ENCODE measurements around the gene DCBLD2. TPM values are rescaled to one million over a fixed set of nuclear protein-coding genes. Genes with fewer than 3 reads are reported as not detected.

Gene DCBLD2
- total RNA-seq, 1 donor from 2014 or later: 51.2 TPM

- Mint-ChIP-seq H3K4me3 (no peak overlapping the region), H3K27ac (no peak overlapping the region), H3K36me3 (peaks cover 21% of the 10 kb centered on the region), H3K4me1 (ENCODE audit: unreplicated experiment) (no peaks in the 10 kb centered on the region), H3K9me3 (peaks cover 3% of the 10 kb centered on the region), H3K27me3 (no peaks in the 10 kb centered on the region)
- TF ChIP-seq, protein P1, sequence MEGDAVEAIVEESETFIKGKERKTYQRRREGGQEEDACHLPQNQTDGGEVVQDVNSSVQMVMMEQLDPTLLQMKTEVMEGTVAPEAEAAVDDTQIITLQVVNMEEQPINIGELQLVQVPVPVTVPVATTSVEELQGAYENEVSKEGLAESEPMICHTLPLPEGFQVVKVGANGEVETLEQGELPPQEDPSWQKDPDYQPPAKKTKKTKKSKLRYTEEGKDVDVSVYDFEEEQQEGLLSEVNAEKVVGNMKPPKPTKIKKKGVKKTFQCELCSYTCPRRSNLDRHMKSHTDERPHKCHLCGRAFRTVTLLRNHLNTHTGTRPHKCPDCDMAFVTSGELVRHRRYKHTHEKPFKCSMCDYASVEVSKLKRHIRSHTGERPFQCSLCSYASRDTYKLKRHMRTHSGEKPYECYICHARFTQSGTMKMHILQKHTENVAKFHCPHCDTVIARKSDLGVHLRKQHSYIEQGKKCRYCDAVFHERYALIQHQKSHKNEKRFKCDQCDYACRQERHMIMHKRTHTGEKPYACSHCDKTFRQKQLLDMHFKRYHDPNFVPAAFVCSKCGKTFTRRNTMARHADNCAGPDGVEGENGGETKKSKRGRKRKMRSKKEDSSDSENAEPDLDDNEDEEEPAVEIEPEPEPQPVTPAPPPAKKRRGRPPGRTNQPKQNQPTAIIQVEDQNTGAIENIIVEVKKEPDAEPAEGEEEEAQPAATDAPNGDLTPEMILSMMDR (conservative IDR thresholded peaks at IDR 0.05): no peak
- no peak for DNase-seq (ENCODE audit: extremely low spot score, unreplicated experiment)
Measured at GRCh38 chr3:98823791-98824190, 77.7 kb downstream of the DCBLD2 start.

- no peak overlapping the region for H3K4me3 Mint-ChIP-seq
- DNase-seq (ENCODE audit: extremely low spot score, unreplicated experiment): no peak
- no peaks in the 10 kb centered on the region for H3K27me3 Mint-ChIP-seq
- H3K4me1 Mint-ChIP-seq (ENCODE audit: unreplicated experiment): no peaks in the 10 kb centered on the region
- no peaks in the 10 kb centered on the region for H3K9me3 Mint-ChIP-seq
- H3K27ac Mint-ChIP-seq: no peak overlapping the region
- TF ChIP-seq, protein P1 (conservative IDR thresholded peaks at IDR 0.05): no peak
- H3K36me3 Mint-ChIP-seq: peaks cover 28% of the 10 kb centered on the region
Measured at GRCh38 chr3:98821063-98821462, 80.4 kb downstream of the DCBLD2 start.

DNA sequence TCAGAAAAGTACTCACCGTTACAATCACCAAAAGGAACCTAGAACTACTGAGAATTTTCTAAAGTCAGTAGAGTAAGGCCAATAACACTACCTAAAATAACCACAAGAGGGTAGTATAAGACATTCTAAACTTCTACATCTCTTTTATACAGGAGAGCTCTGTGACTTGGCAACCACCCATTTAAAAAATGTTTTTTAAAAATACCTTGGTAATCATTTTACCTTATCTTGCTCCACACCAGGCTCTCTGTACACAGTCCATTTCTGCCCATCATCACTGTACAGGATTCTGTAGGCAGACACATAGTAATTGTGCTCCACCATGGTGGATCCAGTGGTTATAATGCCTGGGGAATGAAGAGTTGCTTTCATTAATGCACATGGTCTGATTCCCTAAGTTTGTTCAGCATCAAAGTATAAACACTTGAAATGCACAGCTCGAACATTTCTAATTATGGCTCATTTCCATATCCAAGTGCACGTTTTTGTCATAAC lies 83.9 kb downstream of the DCBLD2 start:
- no peak for DNase-seq (ENCODE audit: extremely low spot score, unreplicated experiment)
- TF ChIP-seq, protein P1 (conservative IDR thresholded peaks at IDR 0.05): peak; percentile 91
- Mint-ChIP-seq H3K27ac (no peak overlapping the region), H3K4me3 (no peak overlapping the region), H3K36me3 (peaks cover 19% of the 10 kb centered on the region), H3K4me1 (ENCODE audit: unreplicated experiment) (no peaks in the 10 kb centered on the region), H3K9me3 (no peaks in the 10 kb centered on the region), H3K27me3 (no peaks in the 10 kb centered on the region)

GRCh38 chr3:98814817-98815420 lies 86.6 kb downstream of the DCBLD2 start:
- Mint-ChIP-seq H3K4me3 (no peak overlapping the region), H3K36me3 (peaks cover 16% of the 10 kb centered on the region), H3K27ac (no peak overlapping the region), H3K27me3 (no peaks in the 10 kb centered on the region), H3K9me3 (no peaks in the 10 kb centered on the region), H3K4me1 (ENCODE audit: unreplicated experiment) (no peaks in the 10 kb centered on the region)
- DNase-seq (ENCODE audit: extremely low spot score, unreplicated experiment): no peak
- TF ChIP-seq, protein P1 (conservative IDR thresholded peaks at IDR 0.05): no peak

GRCh38 chr3:98812851-98813374 lies 88.6 kb downstream of the DCBLD2 start:
- peaks cover 13% of the 10 kb centered on the region for H3K36me3 Mint-ChIP-seq
- no peak for DNase-seq (ENCODE audit: extremely low spot score, unreplicated experiment)
- no peak overlapping the region for H3K27ac Mint-ChIP-seq
- TF ChIP-seq, protein P1 (conservative IDR thresholded peaks at IDR 0.05): peak; percentile 86
- H3K4me1 Mint-ChIP-seq (ENCODE audit: unreplicated experiment): no peaks in the 10 kb centered on the region
- no peaks in the 10 kb centered on the region for H3K9me3 Mint-ChIP-seq
- no peak overlapping the region for H3K4me3 Mint-ChIP-seq
- no peaks in the 10 kb centered on the region for H3K27me3 Mint-ChIP-seq

Measured in type B pancreatic cell (in vitro differentiated cells).